ENCODE data around the gene TRIM42.

GRCh38 chr3:140702281-140702680, 24.4 kb downstream of the TRIM42 start:
- TF ChIP-seq POLR2A (IDR thresholded peaks at IDR 0.05) = no peak
- no peak for TF ChIP-seq CTCF (IDR thresholded peaks at IDR 0.05)

Measured in heart left ventricle (tissue), 13 donors.